HCT116 (cell line): ENCODE data around the gene DDX27. TPM values are rescaled to one million over a fixed set of nuclear protein-coding genes. Genes with fewer than 3 reads are reported as not detected.

Experiments used
- ATAC-seq: fragments of 200-7000 bp; cut with Tn5 transposase; 2 replicates; pipeline ENCODE4 v1.9.1; 2020; ENCODE audit warnings: mild to moderate bottlenecking, moderate library complexity
- BruUV-seq: library from RNA; stranded (reverse); fragments of 400-500 nt; replicated peaks from 2 replicates; lab custom pipeline; 2021; lab: Mats Ljungman, UMichigan
- CTCF ChIA-PET: fragments of 300-600 bp; sonication (Branson Sonifier 250); formaldehyde crosslinking; loops from one replicate; lab custom pipeline; 2021; ENCODE audit warnings: antibody characterized with exemption; lab: Charles Lee
- POLR2A ChIA-PET: fragments of 300-600, 350-600 bp; sonication (Branson Sonifier 250); formaldehyde crosslinking; loops from one replicate; lab custom pipeline; 2021; ENCODE audit warnings: antibody characterized with exemption; lab: Charles Lee
- RAD21 ChIA-PET, 2 experiments: fragments of 300-600 bp; sonication (Branson Sonifier 250); formaldehyde crosslinking; loops; one replicate each; lab custom pipeline; 2023; ENCODE audit warnings: low total read pairs in 2 of 2; ENCODE audit not compliant: uncharacterized antibody in 2 of 2, unreplicated experiment in 2 of 2, low non-redundant PET in 1 of 2; lab: Charles Lee
- DNase-seq: peaks from one replicate; pipeline ENCODE4 v3.0.0-alpha.2; 2010; ENCODE audit warnings: low read depth, low spot score
- H2AFZ ChIP-seq: fragments of 200-600 bp; shearing (Covaris generic), sonication (generic); 2 replicates; pipeline ENCODE4 v1.6.1; 2017; ENCODE audit warnings: low read depth, mixed run types, mixed read lengths, antibody characterized with exemption, low read length; ENCODE audit not compliant: poor library complexity, severe bottlenecking
- H3K27ac ChIP-seq: 2 replicates; pipeline ENCODE4 v1.5.1; 2012; ENCODE audit warnings: low read depth, low read length
- H3K27me3 ChIP-seq: fragments of 200-600 bp; sonication (generic); 2 replicates; pipeline ENCODE4 v1.6.1; 2016; ENCODE audit warnings: mixed run types, low read length, mixed read lengths; ENCODE audit not compliant: insufficient read depth
- H3K36me3 ChIP-seq, 2 experiments: fragments of 200-500 bp in 1 of 2; fragments of 200-600 bp in 1 of 2; sonication (Bioruptor generic) in 1 of 2; sonication (generic) in 1 of 2; 2 replicates each; pipeline versions ENCODE4 v1.5.1 to v1.6.1; 2014 to 2016; ENCODE audit warnings: low read length in 2 of 2, inconsistent platforms in 1 of 2, mixed read lengths in 1 of 2, mixed run types in 1 of 2; ENCODE audit not compliant: insufficient read depth in 2 of 2, control insufficient read depth in 1 of 2
- H3K4me1 ChIP-seq, 2 experiments: fragments of 200-600 bp in 1 of 2; sonication (generic) in 1 of 2; 2 replicates each; pipeline versions ENCODE4 v1.5.1 to v1.6.1; 2012 to 2017; ENCODE audit warnings: low read length in 2 of 2, inconsistent platforms in 1 of 2, mild to moderate bottlenecking in 1 of 2, mixed read lengths in 1 of 2, mixed run types in 1 of 2, moderate library complexity in 1 of 2; ENCODE audit not compliant: insufficient read depth in 2 of 2, control insufficient read depth in 1 of 2
- H3K4me2 ChIP-seq: fragments of 200-600 bp; sonication (generic); 2 replicates; pipeline ENCODE4 v1.6.1; 2017; ENCODE audit warnings: mixed run types, low read length, mixed read lengths
- H3K4me3 ChIP-seq, 2 experiments: fragments of 200-600 bp in 1 of 2; sonication (generic) in 1 of 2; replicated peaks in 1 of 2; 2 replicates each; pipeline ENCODE4 v1.5.1; 2011 to 2016; ENCODE audit warnings: low read length in 2 of 2, control low read depth in 1 of 2, low read depth in 1 of 2, mild to moderate bottlenecking in 1 of 2, mixed read lengths in 1 of 2, mixed run types in 1 of 2
- H3K79me2 ChIP-seq: fragments of 200-600 bp; sonication (generic); 2 replicates; pipeline ENCODE4 v1.6.1; 2017; ENCODE audit warnings: mild to moderate bottlenecking, mixed run types, low read length, moderate library complexity, mixed read lengths; ENCODE audit not compliant: insufficient read depth
- H3K9ac ChIP-seq: fragments of 200-600 bp; sonication (generic); 2 replicates; pipeline ENCODE4 v1.6.1; 2016; ENCODE audit warnings: low read length, mixed read lengths
- H3K9me2 ChIP-seq: fragments of 200-600 bp; sonication (generic), shearing (Covaris generic); 2 replicates; pipeline ENCODE4 v1.6.1; 2017; ENCODE audit warnings: mixed run types, mild to moderate bottlenecking, moderate library complexity; ENCODE audit not compliant: insufficient read depth
- H3K9me3 ChIP-seq, 2 experiments: fragments of 200-500 bp in 1 of 2; fragments of 200-600 bp in 1 of 2; sonication (Bioruptor generic) in 1 of 2; sonication (generic) in 1 of 2; 2 replicates each; pipeline ENCODE4 v1.6.1; 2014 to 2017; ENCODE audit warnings: low read length in 2 of 2, mixed read lengths in 2 of 2, inconsistent platforms in 1 of 2, low read depth in 1 of 2, mild to moderate bottlenecking in 1 of 2, mixed run types in 1 of 2, moderate library complexity in 1 of 2; ENCODE audit not compliant: control insufficient read depth in 1 of 2, insufficient read depth in 1 of 2
- H4K20me1 ChIP-seq: fragments of 200-600 bp; sonication (generic), shearing (Covaris generic); 2 replicates; pipeline ENCODE4 v1.6.1; 2017; ENCODE audit warnings: mixed run types, mild to moderate bottlenecking, moderate library complexity; ENCODE audit not compliant: insufficient read depth
- CBX3 ChIP-seq: IDR thresholded peaks from 2 replicates; pipeline ENCODE4 v1.6.1; 2012; ENCODE audit warnings: low read depth
- CEBPB ChIP-seq: IDR thresholded peaks from 2 replicates; pipeline ENCODE4 v1.6.1; 2012; ENCODE audit warnings: low read depth
- ELF1 ChIP-seq: IDR thresholded peaks from 2 replicates; pipeline ENCODE4 v1.6.1; 2012; ENCODE audit warnings: low read depth, borderline replicate concordance
- EZH2phosphoT487 ChIP-seq: fragments of 200-600 bp; IDR thresholded peaks from 2 replicates; pipeline ENCODE4 v1.6.1; 2018; ENCODE audit warnings: antibody characterized with exemption, borderline replicate concordance
- MAX ChIP-seq: IDR thresholded peaks from 2 replicates; pipeline ENCODE4 v1.6.1; 2012
- POLR2A ChIP-seq: IDR thresholded peaks from 2 replicates; pipeline ENCODE4 v1.7.0; 2011; ENCODE audit warnings: borderline replicate concordance; ENCODE audit not compliant: insufficient read depth, insufficient read length; ENCODE audit errors: extremely low read depth
- POLR2AphosphoS5 ChIP-seq: IDR thresholded peaks from 2 replicates; pipeline ENCODE4 v1.6.1; 2011; ENCODE audit warnings: mild to moderate bottlenecking, low read depth, low read length, moderate library complexity
- RAD21 ChIP-seq: IDR thresholded peaks from 2 replicates; pipeline ENCODE4 v1.6.1; 2012; ENCODE audit warnings: low read depth, mild to moderate bottlenecking
- TCF7L2 ChIP-seq: IDR thresholded peaks from 2 replicates; pipeline ENCODE4 v1.7.0; 2011; ENCODE audit warnings: borderline replicate concordance, inconsistent platforms; ENCODE audit not compliant: insufficient read depth, insufficient read length; ENCODE audit errors: extremely low read depth
- YY1 ChIP-seq: IDR thresholded peaks from 2 replicates; pipeline ENCODE4 v1.6.1; 2011; ENCODE audit warnings: low read length, low read depth, moderate library complexity, mild to moderate bottlenecking; ENCODE audit not compliant: insufficient replicate concordance; ENCODE audit errors: extremely low read depth
- ZNF274 ChIP-seq: fragments of 200-500 bp; sonication (Bioruptor generic); IDR thresholded peaks from 2 replicates; pipeline ENCODE4 v1.6.1; 2014; ENCODE audit warnings: mild to moderate bottlenecking, low read depth, low read length, inconsistent platforms
- intact Hi-C: fragments of 100-400 bp; cut with micrococcal nuclease; formaldehyde crosslinking; loops from 2 replicates; pipeline ENCODE4 v1.10.0; 2022
- total RNA-seq: library from RNA; stranded (reverse); gene quantifications from one replicate; pipeline ENCODE4 v1.2.1, GENCODE V29; 2021; ENCODE audit not compliant: unreplicated experiment
- TF ChIP-seq, protein P1 (sequence below): IDR thresholded peaks from 2 replicates; pipeline ENCODE4 v1.6.1; 2012; ENCODE audit warnings: low read depth

Gene DDX27
- total RNA-seq, 1 experiment from 2014 or later = 32.1 TPM

- Histone ChIP-seq H3K4me3 (no peak overlapping the region), H3K9me3 (no peaks in the 10 kb centered on the region), H3K4me1 (no peaks in the 10 kb centered on the region), H3K9me2 (no peaks in the 10 kb centered on the region), H3K4me2 (no peak overlapping the region), H3K27me3 (no peaks in the 10 kb centered on the region), H3K27ac (no peak overlapping the region), H4K20me1 (no peaks in the 10 kb centered on the region)
- no TSS peak for BruUV-seq
- ChIA-PET RAD21 (interaction anchor here in 1 of 2 experiments (1.3 kb wide), 1 partner anchor 72 kb away, joined by 3 read pairs; no protein-coding TSS in a partner anchor), CTCF (no interaction called here)
- TF ChIP-seq YY1 (no peak), MAX (no peak), EZH2phosphoT487 (no peak), RAD21 (no peak), TCF7L2 (no peak), POLR2A (no peak), CEBPB (no peak), CBX3 (no peak), POLR2AphosphoS5 (no peak), ELF1 (no peak), ZNF274 (no peak)
- TF ChIP-seq, protein P1, sequence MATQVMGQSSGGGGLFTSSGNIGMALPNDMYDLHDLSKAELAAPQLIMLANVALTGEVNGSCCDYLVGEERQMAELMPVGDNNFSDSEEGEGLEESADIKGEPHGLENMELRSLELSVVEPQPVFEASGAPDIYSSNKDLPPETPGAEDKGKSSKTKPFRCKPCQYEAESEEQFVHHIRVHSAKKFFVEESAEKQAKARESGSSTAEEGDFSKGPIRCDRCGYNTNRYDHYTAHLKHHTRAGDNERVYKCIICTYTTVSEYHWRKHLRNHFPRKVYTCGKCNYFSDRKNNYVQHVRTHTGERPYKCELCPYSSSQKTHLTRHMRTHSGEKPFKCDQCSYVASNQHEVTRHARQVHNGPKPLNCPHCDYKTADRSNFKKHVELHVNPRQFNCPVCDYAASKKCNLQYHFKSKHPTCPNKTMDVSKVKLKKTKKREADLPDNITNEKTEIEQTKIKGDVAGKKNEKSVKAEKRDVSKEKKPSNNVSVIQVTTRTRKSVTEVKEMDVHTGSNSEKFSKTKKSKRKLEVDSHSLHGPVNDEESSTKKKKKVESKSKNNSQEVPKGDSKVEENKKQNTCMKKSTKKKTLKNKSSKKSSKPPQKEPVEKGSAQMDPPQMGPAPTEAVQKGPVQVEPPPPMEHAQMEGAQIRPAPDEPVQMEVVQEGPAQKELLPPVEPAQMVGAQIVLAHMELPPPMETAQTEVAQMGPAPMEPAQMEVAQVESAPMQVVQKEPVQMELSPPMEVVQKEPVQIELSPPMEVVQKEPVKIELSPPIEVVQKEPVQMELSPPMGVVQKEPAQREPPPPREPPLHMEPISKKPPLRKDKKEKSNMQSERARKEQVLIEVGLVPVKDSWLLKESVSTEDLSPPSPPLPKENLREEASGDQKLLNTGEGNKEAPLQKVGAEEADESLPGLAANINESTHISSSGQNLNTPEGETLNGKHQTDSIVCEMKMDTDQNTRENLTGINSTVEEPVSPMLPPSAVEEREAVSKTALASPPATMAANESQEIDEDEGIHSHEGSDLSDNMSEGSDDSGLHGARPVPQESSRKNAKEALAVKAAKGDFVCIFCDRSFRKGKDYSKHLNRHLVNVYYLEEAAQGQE = no peak
- TF ChIP-seq, all 23 proteins: peak for 0
- ATAC-seq = no peak
- Histone ChIP-seq H2AFZ (no peak overlapping the region), H3K36me3 (peaks cover 49 to 63% of the 10 kb centered on the region in 2 experiments; a peak in 3 of 4 replicates), H3K9ac (no peak overlapping the region), H3K79me2 (no peaks in the 10 kb centered on the region)
- POLR2A ChIA-PET = no interaction called here
- intact Hi-C loops = loop anchor here (5.0 kb wide), 1 partner anchor 284 kb away; no protein-coding TSS in a partner anchor
- DNase-seq = no peak
These were observed 29.1 kb downstream of the DDX27 start for GRCh38 chr20:49248301-49248700.
